ENCODE measurements around the gene AHRR. TPM values are rescaled to one million over a fixed set of nuclear protein-coding genes. Genes with fewer than 3 reads are reported as not detected.
"Not testable (repeated sequence)": the region's sequence is repeated elsewhere in the genome, so short reads cannot be mapped to it uniquely, and the experiment has no call there.

Gene AHRR
- total RNA-seq, 1 donor from 2014 or later: 2.6 TPM

GRCh38 chr5:485113-485945 is 163.8 kb downstream of the AHRR start:
- Histone ChIP-seq H3K36me3 (ENCODE audit: control insufficient read depth, insufficient read depth, low read length) (no peaks in the 10 kb centered on the region), H3K27me3 (ENCODE audit: control insufficient read depth, insufficient read depth, low read length) (peaks cover 10% of the 10 kb centered on the region), H3K4me3 (ENCODE audit: low read depth, low read length) (no peak overlapping the region)
- TF ChIP-seq CTCF (IDR thresholded peaks at IDR 0.05; ENCODE audit: insufficient read depth, low read length, poor library complexity, severe bottlenecking): no peak
- DNase-seq (ENCODE audit: low read depth): no peak

GRCh38 chr5:485946-486491 is 164.5 kb downstream of the AHRR start:
- DNase-seq (ENCODE audit: low read depth): no peak
- H3K4me3 ChIP-seq (ENCODE audit: low read depth, low read length): no peak overlapping the region
- H3K27me3 ChIP-seq (ENCODE audit: control insufficient read depth, insufficient read depth, low read length): peaks cover 7% of the 10 kb centered on the region
- TF ChIP-seq CTCF (IDR thresholded peaks at IDR 0.05; ENCODE audit: insufficient read depth, low read length, poor library complexity, severe bottlenecking): no peak
- H3K36me3 ChIP-seq (ENCODE audit: control insufficient read depth, insufficient read depth, low read length): no peaks in the 10 kb centered on the region

GRCh38 chr5:486597-486996 is 165.1 kb downstream of the AHRR start:
- not testable (repeated sequence) for H3K4me3 ChIP-seq (ENCODE audit: low read depth, low read length)

More at GRCh38 chr5:486597-486996, 165.1 kb downstream of the AHRR start:
- DNase-seq (ENCODE audit: low read depth); H3K36me3 ChIP-seq (ENCODE audit: control insufficient read depth, insufficient read depth, low read length): not testable (repeated sequence)
- H3K27me3 ChIP-seq (ENCODE audit: control insufficient read depth, insufficient read depth, low read length): peaks cover 12% of the 10 kb centered on the region

Other genes with a start within 250 kb of the AHRR start
- 4.0 and 5.4 TPM in 2 replicates for gene PLEKHG4B, start 229.5 kb upstream of the AHRR start, total RNA-seq
- gene LRRC14B, start 130.2 kb upstream of the AHRR start, total RNA-seq: 0.41 TPM in 1 of 2 replicates, not detected in the other
- gene CCDC127, start 103.6 kb upstream of the AHRR start, total RNA-seq: 5.8 and 13.4 TPM in 2 replicates
- gene SDHA, start 103.4 kb upstream of the AHRR start, total RNA-seq: 75.0 and 77.4 TPM in 2 replicates
- gene PDCD6, start 50.1 kb upstream of the AHRR start, total RNA-seq: 92.2 and 122 TPM in 2 replicates
- gene EXOC3, start 121.5 kb downstream of the AHRR start, total RNA-seq: 33.7 and 37.3 TPM in 2 replicates
- gene SLC9A3, start 202.7 kb downstream of the AHRR start, total RNA-seq: 3.0 and 3.6 TPM in 2 replicates